Thoracic aorta (tissue), 2 donors: Measurements from ENCODE around the gene FBXO38. TPM values are rescaled to one million over a fixed set of nuclear protein-coding genes. Genes with fewer than 3 reads are reported as not detected.

Source experiments
- ATAC-seq: fragments of 150-250 bp; one replicate; pipeline ENCODE4 v1.8.0; 2017; ENCODE audit warnings: low read depth; ENCODE audit not compliant: insufficient number of reproducible peaks, low FRiP score
- DNase-seq: peaks from one replicate; pipeline ENCODE4 v3.0.0-alpha.2; 2020; ENCODE audit warnings: low spot score
- H3K27ac ChIP-seq, 2 donors: fragments of 200-600 bp; sonication (generic); 1 replicate in 1 of 2; 2 replicates in 1 of 2; pipeline ENCODE4 v1.5.1; 2016; ENCODE audit warnings: mild to moderate bottlenecking in 2 of 2, moderate library complexity in 2 of 2
- H3K27me3 ChIP-seq: fragments of 200-600 bp; sonication (generic); replicated peaks from 2 replicates; pipeline ENCODE4 v1.6.0; 2016; ENCODE audit warnings: mild to moderate bottlenecking; ENCODE audit not compliant: insufficient read depth
- H3K36me3 ChIP-seq: fragments of 200-600 bp; sonication (generic); one replicate; pipeline ENCODE4 v1.5.1; 2016
- H3K4me1 ChIP-seq, 2 donors: fragments of 200-600 bp; sonication (generic); 1 replicate in 1 of 2; 2 replicates in 1 of 2; pipeline versions ENCODE4 v1.5.1 to v1.6.0; 2016; ENCODE audit warnings: low read depth in 2 of 2, mild to moderate bottlenecking in 1 of 2; ENCODE audit not compliant: control insufficient read depth in 1 of 2
- H3K4me3 ChIP-seq: fragments of 200-600 bp; sonication (generic); 2 replicates; pipeline ENCODE4 v1.5.1; 2016; ENCODE audit warnings: mild to moderate bottlenecking
- H3K9me3 ChIP-seq: fragments of 200-600 bp; sonication (generic); 2 replicates; pipeline ENCODE4 v1.5.1; 2016
- total RNA-seq, 2 donors: library from RNA; depleted of rRNA; stranded (reverse); fragments of >200 nt; gene quantifications; one replicate each; pipeline versions ENCODE4 v1.1.0 to v1.2.3, GENCODE V29; 2016
- TF ChIP-seq, protein P1 (sequence below): fragments of 200-600 bp; sonication (generic); IDR thresholded peaks from one replicate; pipeline ENCODE4 v1.5.1; 2019; ENCODE audit warnings: antibody characterized with exemption

FBXO38 gene
- total RNA-seq, 2 donors from 2014 or later, result 33.7 to 121 TPM

DNA sequence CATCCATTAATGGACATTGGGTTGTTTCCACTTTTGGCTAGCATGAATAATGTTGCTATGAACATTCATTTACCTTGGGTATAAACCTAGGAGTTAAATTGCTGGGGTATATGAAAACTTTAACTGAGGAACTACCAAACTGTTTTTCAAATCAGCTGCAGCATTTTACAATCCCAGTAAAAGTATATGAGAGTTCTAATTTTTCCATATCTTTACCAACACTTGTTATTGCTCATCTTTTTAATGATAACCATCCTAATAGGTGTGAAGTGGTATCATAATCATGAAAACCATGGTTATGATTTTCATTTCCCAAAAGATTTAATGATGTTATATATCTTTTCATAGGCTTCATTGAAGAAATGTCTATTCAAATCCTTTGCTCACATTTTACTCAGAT is 15.5 kb upstream of the FBXO38 start:
- H3K4me3 ChIP-seq, result no peak overlapping the region
- ATAC-seq (no peak), DNase-seq (no peak)
- H3K9me3 ChIP-seq, result peaks cover 6% of the 10 kb centered on the region
- TF ChIP-seq, protein P1, sequence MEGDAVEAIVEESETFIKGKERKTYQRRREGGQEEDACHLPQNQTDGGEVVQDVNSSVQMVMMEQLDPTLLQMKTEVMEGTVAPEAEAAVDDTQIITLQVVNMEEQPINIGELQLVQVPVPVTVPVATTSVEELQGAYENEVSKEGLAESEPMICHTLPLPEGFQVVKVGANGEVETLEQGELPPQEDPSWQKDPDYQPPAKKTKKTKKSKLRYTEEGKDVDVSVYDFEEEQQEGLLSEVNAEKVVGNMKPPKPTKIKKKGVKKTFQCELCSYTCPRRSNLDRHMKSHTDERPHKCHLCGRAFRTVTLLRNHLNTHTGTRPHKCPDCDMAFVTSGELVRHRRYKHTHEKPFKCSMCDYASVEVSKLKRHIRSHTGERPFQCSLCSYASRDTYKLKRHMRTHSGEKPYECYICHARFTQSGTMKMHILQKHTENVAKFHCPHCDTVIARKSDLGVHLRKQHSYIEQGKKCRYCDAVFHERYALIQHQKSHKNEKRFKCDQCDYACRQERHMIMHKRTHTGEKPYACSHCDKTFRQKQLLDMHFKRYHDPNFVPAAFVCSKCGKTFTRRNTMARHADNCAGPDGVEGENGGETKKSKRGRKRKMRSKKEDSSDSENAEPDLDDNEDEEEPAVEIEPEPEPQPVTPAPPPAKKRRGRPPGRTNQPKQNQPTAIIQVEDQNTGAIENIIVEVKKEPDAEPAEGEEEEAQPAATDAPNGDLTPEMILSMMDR, result no peak
- no peak overlapping the region for H3K27ac ChIP-seq
- H3K27me3 ChIP-seq, result no peaks in the 10 kb centered on the region
- H3K4me1 ChIP-seq, result no peaks in the 10 kb centered on the region
- no peaks in the 10 kb centered on the region for H3K36me3 ChIP-seq

GRCh38 chr5:148372166-148372725 is 11.5 kb upstream of the FBXO38 start:
- ATAC-seq (no peak), DNase-seq (no peak)
- TF ChIP-seq, protein P1, result no peak
- H3K36me3 ChIP-seq, result no peaks in the 10 kb centered on the region
- H3K27ac ChIP-seq, result no peak overlapping the region
- H3K4me3 ChIP-seq, result no peak overlapping the region
- no peaks in the 10 kb centered on the region for H3K4me1 ChIP-seq
- H3K9me3 ChIP-seq, result peaks cover 6% of the 10 kb centered on the region
- H3K27me3 ChIP-seq, result no peaks in the 10 kb centered on the region

GRCh38 chr5:148372893-148373292 is 10.9 kb upstream of the FBXO38 start:
- H3K27me3 ChIP-seq, result no peaks in the 10 kb centered on the region
- no peak overlapping the region for H3K4me3 ChIP-seq
- TF ChIP-seq, protein P1, result no peak
- no peaks in the 10 kb centered on the region for H3K36me3 ChIP-seq
- DNase-seq (no peak), ATAC-seq (no peak)
- peaks cover 6% of the 10 kb centered on the region for H3K9me3 ChIP-seq
- H3K27ac ChIP-seq, result no peak overlapping the region
- no peaks in the 10 kb centered on the region for H3K4me1 ChIP-seq

DNA sequence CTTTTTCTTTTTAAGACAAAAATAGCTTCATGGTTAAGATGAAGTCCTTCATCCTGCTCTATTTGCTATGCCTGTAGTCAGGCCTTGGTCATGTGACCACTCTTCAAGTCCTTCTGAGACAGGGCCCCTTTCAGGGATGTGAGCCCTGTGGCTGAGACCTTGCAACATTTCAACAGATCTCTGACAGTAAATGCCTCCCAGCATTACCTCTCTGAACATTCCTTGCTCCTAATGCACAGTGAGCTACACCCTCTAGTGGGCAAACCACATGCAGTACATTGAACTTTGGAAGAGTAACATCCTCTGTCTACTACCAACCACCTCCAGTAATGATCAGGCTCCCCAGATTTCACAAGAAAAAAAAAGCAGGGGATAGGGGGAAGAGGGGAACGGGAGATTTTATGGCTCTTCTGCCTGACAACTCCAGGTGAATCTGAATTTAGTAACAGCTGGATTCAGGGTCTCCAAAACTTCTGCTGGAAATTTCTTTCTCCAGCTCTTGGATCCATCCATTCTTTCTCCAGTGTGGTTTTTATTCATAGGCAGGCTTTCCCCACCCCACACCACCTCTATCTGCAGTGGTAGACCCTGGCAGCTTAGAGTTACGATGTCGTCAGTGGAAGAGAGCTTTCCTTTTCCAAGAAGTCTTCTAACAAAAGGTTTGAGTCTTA is 8.9 kb upstream of the FBXO38 start:
- Histone ChIP-seq H3K27ac (no peak overlapping the region), H3K27me3 (no peaks in the 10 kb centered on the region), H3K36me3 (no peaks in the 10 kb centered on the region), H3K4me1 (no peaks in the 10 kb centered on the region), H3K9me3 (no peaks in the 10 kb centered on the region), H3K4me3 (no peak overlapping the region)
- no peak for DNase-seq
- TF ChIP-seq, protein P1, result peak; percentile 41
- ATAC-seq, result no peak

GRCh38 chr5:148376198-148376597 is 7.6 kb upstream of the FBXO38 start:
- H3K27ac ChIP-seq, result no peak overlapping the region
- no peaks in the 10 kb centered on the region for H3K27me3 ChIP-seq
- H3K4me3 ChIP-seq, result no peak overlapping the region
- DNase-seq, result no peak
- H3K36me3 ChIP-seq, result no peaks in the 10 kb centered on the region
- TF ChIP-seq, protein P1, result no peak
- no peak for ATAC-seq
- no peaks in the 10 kb centered on the region for H3K4me1 ChIP-seq
- no peaks in the 10 kb centered on the region for H3K9me3 ChIP-seq
